Measurements from ENCODE around the gene EIF2A. TPM values are rescaled to one million over a fixed set of nuclear protein-coding genes. Genes with fewer than 3 reads are reported as not detected.
"Not testable (repeated sequence)": the region's sequence is repeated elsewhere in the genome, so short reads cannot be mapped to it uniquely, and the experiment has no call there.

The EIF2A gene
- total RNA-seq, 6 experiments from 2014 or later, result 29.8 to 89.9 (median 39.4) TPM

GRCh38 chr3:150613709-150614480, 67.3 kb downstream of the EIF2A start:
- Histone ChIP-seq H3K9me3 (no peaks in the 10 kb centered on the region), H3K4me3 (no peak overlapping the region), H3K4me1 (peaks cover 0 to 21% (median 3%) of the 10 kb centered on the region in 4 donors), H3K27ac (no peak overlapping the region), H3K36me3 (peaks cover 0 to 10% (median 1%) of the 10 kb centered on the region in 4 donors), H3K27me3 (no peaks in the 10 kb centered on the region)
- no peak for ATAC-seq
- intact Hi-C loops (cut with DNase I), result no loop called here
- 69% methylated on average over 1 of the region's 2 CpGs for WGBS (ENCODE audit: insufficient coverage, low coverage, low lambda C conversion rate, missing lambda C conversion rate)
- DNase-seq, result no peak
- TF ChIP-seq CTCF (IDR thresholded peaks at IDR 0.05), result no peak
- TF ChIP-seq POLR2A (IDR thresholded peaks at IDR 0.05), result no peak

GRCh38 chr3:150620002-150620689, 73.6 kb downstream of the EIF2A start:
- Histone ChIP-seq H3K27ac (no peak overlapping the region), H3K4me1 (no peaks in the 10 kb centered on the region), H3K36me3 (peaks cover 0 to 12% (median 5%) of the 10 kb centered on the region in 4 donors), H3K4me3 (no peak overlapping the region), H3K9me3 (no peaks in the 10 kb centered on the region), H3K27me3 (no peaks in the 10 kb centered on the region)
- no peak for ATAC-seq
- TF ChIP-seq POLR2A (IDR thresholded peaks at IDR 0.05), result no peak
- TF ChIP-seq CTCF (IDR thresholded peaks at IDR 0.05), result no peak
- DNase-seq, result no peak
- WGBS (ENCODE audit: insufficient coverage, low coverage, low lambda C conversion rate, missing lambda C conversion rate), result 86% methylated on average over 5 of the region's 7 CpGs
- intact Hi-C loops (cut with DNase I), result no loop called here

GRCh38 chr3:150622955-150623354, 76.4 kb downstream of the EIF2A start:
- intact Hi-C loops (cut with DNase I); ATAC-seq; H3K27ac ChIP-seq; DNase-seq; H3K4me3 ChIP-seq; H3K9me3 ChIP-seq; H3K4me1 ChIP-seq; H3K27me3 ChIP-seq: not testable (repeated sequence)
- H3K36me3 ChIP-seq, result peaks cover 4 to 33% (median 15%) of the 10 kb centered on the region in 4 donors

- TF ChIP-seq POLR2A (IDR thresholded peaks at IDR 0.05) (no peak), CTCF (IDR thresholded peaks at IDR 0.05) (no peak)
- ATAC-seq, result no peak
- Histone ChIP-seq H3K9me3 (no peaks in the 10 kb centered on the region), H3K4me3 (no peak overlapping the region), H3K36me3 (peaks cover 4 to 35% (median 18%) of the 10 kb centered on the region in 4 donors), H3K27me3 (no peaks in the 10 kb centered on the region), H3K4me1 (no peaks in the 10 kb centered on the region), H3K27ac (no peak overlapping the region)
- intact Hi-C loops (cut with DNase I), result no loop called here
- DNase-seq, result no peak
- 83% methylated on average over 1 of the region's 1 CpG for WGBS (ENCODE audit: insufficient coverage, low coverage, low lambda C conversion rate, missing lambda C conversion rate)
These were observed 77.4 kb downstream of the EIF2A start for GRCh38 chr3:150623945-150624344.
